Measurements from ENCODE around the gene STARD10.

Gene STARD10

DNA sequence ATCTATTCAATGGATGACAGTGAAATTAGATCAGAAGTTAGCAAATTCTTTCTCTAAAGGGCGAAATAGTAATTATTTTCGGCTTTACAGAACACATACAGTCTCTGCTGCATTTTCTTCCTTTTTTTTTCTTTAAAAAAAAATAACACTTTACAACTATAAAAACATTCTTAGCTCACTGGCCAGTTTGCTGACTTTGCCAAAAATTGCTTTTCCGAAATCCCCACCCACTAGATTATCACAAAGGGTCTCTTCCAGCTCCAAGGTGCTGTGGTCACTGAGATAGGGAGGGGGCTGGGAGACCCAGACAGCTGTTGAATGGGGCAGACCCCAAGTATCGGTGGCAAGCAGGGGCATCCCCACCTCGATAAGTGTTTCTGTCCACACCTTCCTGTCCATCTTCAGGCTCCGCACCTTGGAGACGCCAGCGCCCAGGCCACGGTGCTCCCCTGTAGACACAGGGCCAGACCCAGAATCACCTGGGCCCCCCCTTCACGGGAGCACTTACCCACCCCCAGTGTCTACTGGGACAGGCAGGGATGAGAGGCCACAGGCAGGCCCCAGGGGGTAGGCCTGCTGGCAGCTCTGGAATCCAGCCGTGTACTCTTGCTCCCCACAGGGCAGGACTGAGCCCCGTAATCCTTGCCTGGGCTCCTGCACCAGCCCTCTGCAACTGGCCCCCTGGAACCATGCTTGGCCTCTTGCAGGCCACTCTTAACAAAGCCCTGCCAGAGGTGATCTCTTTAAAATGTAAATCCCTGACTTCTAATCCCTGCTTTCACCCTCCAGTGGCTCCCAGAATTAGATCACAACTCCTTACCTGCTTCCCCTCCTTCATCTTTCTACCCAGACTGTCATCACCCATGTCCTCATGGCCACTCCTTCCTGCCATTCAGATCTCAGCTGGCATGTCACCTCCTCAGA lies 88.1 kb downstream of the STARD10 start:
- DNase-seq (ENCODE audit: low spot score), result no peak

DNA sequence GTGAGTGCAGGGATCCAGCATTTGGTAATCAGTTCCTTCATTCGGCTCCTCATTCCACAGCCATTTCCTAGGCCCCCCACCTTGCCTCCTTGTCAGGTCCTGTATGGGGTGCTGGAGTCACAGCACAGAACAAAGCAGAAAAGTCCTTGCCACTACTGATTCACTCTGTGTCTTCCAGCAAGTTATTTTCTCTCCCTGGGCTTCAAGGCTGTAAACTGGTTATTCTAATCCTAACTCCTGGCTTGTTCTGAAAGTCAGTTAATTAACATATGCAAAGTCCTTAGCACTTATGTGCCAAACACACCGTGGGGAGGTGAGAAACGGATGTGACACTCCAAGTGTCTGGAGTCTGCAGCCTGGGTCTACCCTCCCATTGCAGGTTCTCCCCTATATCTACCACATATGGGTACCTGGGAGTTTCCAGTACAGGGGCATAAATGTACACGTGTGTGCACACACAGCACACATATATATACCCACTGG lies 89.0 kb downstream of the STARD10 start:
- no peak for DNase-seq (ENCODE audit: low spot score)

Measured in AG20443 (cell line).